NCI-H345 (cell line): Measurements from ENCODE around the gene CHST15.

Experiments
- DNase-seq: peaks from one replicate; lab custom pipeline; 2025; lab: John Stamatoyannopoulos, UW

The CHST15 gene

GRCh38 chr10:123964953-123965352 is 128.4 kb downstream of the CHST15 start:
- DNase-seq: no peak

- no peak for DNase-seq
Observed at GRCh38 chr10:123962756-123963530, 130.5 kb downstream of the CHST15 start.

DNA sequence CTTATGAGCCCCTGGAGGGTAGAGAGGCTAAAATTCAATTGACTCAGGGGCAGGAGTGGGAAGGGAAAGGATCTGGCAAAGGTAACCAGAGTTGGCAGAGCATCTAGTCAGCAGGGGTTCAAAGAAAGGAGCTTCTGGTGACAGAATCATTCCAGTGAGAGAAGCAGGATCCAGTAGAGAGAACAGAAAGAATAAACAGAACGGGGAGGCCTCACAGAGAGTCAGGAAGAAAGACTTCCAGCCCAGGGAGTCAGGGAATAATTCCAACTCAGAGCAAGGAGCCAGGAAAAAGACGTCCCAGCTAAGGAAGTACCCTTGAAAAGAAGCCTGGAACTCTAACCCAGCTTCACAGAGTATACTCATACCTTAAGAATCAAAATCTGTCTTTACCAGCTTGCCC is 135.2 kb downstream of the CHST15 start:
- no peak for DNase-seq
